Activated CD8-positive, alpha-beta memory T cell treated with anti-CD3 and anti-CD28 coated beads, Interleukin-2, amount 50 U/mL, for 1 hour (primary cell): ENCODE data around the gene RIPOR3.
"Not testable (repeated sequence)": the region's sequence is repeated elsewhere in the genome, so short reads cannot be mapped to it uniquely, and the experiment has no call there.

ENCODE experiments used
- DNase-seq: peaks from one replicate; pipeline ENCODE4 v3.0.0-alpha.2; 2020; ENCODE audit errors: extremely low read depth

Gene RIPOR3

GRCh38 chr20:50552979-50553378 is 138.4 kb downstream of the RIPOR3 start:
- no peak for DNase-seq

GRCh38 chr20:50551288-50551687 is 140.1 kb downstream of the RIPOR3 start:
- no peak for DNase-seq

- no peak for DNase-seq
Measured at GRCh38 chr20:50550531-50550930, 140.8 kb downstream of the RIPOR3 start.

GRCh38 chr20:50548396-50548795 is 142.9 kb downstream of the RIPOR3 start:
- DNase-seq: no peak

- no peak for DNase-seq
Measured at GRCh38 chr20:50547964-50548363, 143.4 kb downstream of the RIPOR3 start.

- no peak for DNase-seq
Measured at GRCh38 chr20:50546729-50547314, 144.5 kb downstream of the RIPOR3 start.

- no peak for DNase-seq
Measured at GRCh38 chr20:50545126-50545525, 146.2 kb downstream of the RIPOR3 start.

- DNase-seq: no peak
Measured at GRCh38 chr20:50543326-50543725, 148.0 kb downstream of the RIPOR3 start.

GRCh38 chr20:50541606-50542041 is 149.7 kb downstream of the RIPOR3 start:
- DNase-seq: no peak

- DNase-seq: no peak
Measured at GRCh38 chr20:50540620-50541605, 150.4 kb downstream of the RIPOR3 start.

- DNase-seq: not testable (repeated sequence)
Measured at GRCh38 chr20:50539798-50540197, 151.5 kb downstream of the RIPOR3 start.

GRCh38 chr20:50538276-50538675 is 153.1 kb downstream of the RIPOR3 start:
- DNase-seq: no peak

GRCh38 chr20:50537546-50538201 is 153.7 kb downstream of the RIPOR3 start:
- no peak for DNase-seq

- no peak for DNase-seq
Measured at GRCh38 chr20:50536333-50536732, 155.0 kb downstream of the RIPOR3 start.
